ENCODE data around the gene MXD4.

Gene MXD4

GRCh38 chr4:2262145-2262943, 435 bp upstream of the MXD4 start:
- peak; percentile 92 for DNase-seq (ENCODE audit: low read depth)

GRCh38 chr4:2261110-2261852, 628 bp downstream of the MXD4 start:
- DNase-seq (ENCODE audit: low read depth) = peak; percentile 15

GRCh38 chr4:2260344-2261109, 1.4 kb downstream of the MXD4 start:
- DNase-seq (ENCODE audit: low read depth) = no peak

GRCh38 chr4:2259541-2260343, 2.2 kb downstream of the MXD4 start:
- no peak for DNase-seq (ENCODE audit: low read depth)

- DNase-seq (ENCODE audit: low read depth) = no peak
Observed at GRCh38 chr4:2259036-2259540, 2.8 kb downstream of the MXD4 start.

- no peak for DNase-seq (ENCODE audit: low read depth)
Observed at GRCh38 chr4:2258091-2259035, 3.5 kb downstream of the MXD4 start.

- DNase-seq (ENCODE audit: low read depth) = no peak
Observed at GRCh38 chr4:2257361-2258081, 4.4 kb downstream of the MXD4 start.

GRCh38 chr4:2256781-2257191, 5.1 kb downstream of the MXD4 start:
- DNase-seq (ENCODE audit: low read depth) = no peak

GRCh38 chr4:2256156-2256731, 5.7 kb downstream of the MXD4 start:
- no peak for DNase-seq (ENCODE audit: low read depth)

- DNase-seq (ENCODE audit: low read depth) = no peak
Observed at GRCh38 chr4:2255501-2256155, 6.3 kb downstream of the MXD4 start.

- no peak for DNase-seq (ENCODE audit: low read depth)
Observed at GRCh38 chr4:2254665-2255500, 7.0 kb downstream of the MXD4 start.

GRCh38 chr4:2253160-2254084, 8.5 kb downstream of the MXD4 start:
- DNase-seq (ENCODE audit: low read depth) = no peak

GRCh38 chr4:2252530-2253091, 9.3 kb downstream of the MXD4 start:
- DNase-seq (ENCODE audit: low read depth) = no peak

GRCh38 chr4:2251795-2252529, 9.9 kb downstream of the MXD4 start:
- DNase-seq (ENCODE audit: low read depth) = no peak

GRCh38 chr4:2251073-2251794, 10.7 kb downstream of the MXD4 start:
- no peak for DNase-seq (ENCODE audit: low read depth)
